ELF-1 (cell line): ENCODE measurements around the gene CNN3.

ENCODE experiments used
- DNase-seq: peaks from one replicate; pipeline ENCODE4 v3.0.0-alpha.2; 2016; ENCODE audit warnings: low read depth, low spot score

CNN3 gene

GRCh38 chr1:94922761-94923331 lies 4.1 kb downstream of the CNN3 start:
- DNase-seq, result no peak

GRCh38 chr1:94921977-94922376 lies 4.9 kb downstream of the CNN3 start:
- DNase-seq, result no peak

GRCh38 chr1:94920061-94920460 lies 6.8 kb downstream of the CNN3 start:
- peak; percentile 42 for DNase-seq

- DNase-seq, result no peak
Measured at GRCh38 chr1:94919241-94920030, 7.5 kb downstream of the CNN3 start.

- DNase-seq, result no peak
Measured at GRCh38 chr1:94917251-94917650, 9.7 kb downstream of the CNN3 start.

- no peak for DNase-seq
Measured at GRCh38 chr1:94912263-94913184, 14.4 kb downstream of the CNN3 start.

- DNase-seq, result peak; percentile 64
Measured at GRCh38 chr1:94909486-94909885, 17.4 kb downstream of the CNN3 start.

- DNase-seq, result no peak
Measured at GRCh38 chr1:94908965-94909364, 17.9 kb downstream of the CNN3 start.

GRCh38 chr1:94908190-94908589 lies 18.7 kb downstream of the CNN3 start:
- DNase-seq, result no peak

GRCh38 chr1:94907136-94907535 lies 19.8 kb downstream of the CNN3 start:
- DNase-seq, result no peak

- DNase-seq, result no peak
Measured at GRCh38 chr1:94906382-94906781, 20.5 kb downstream of the CNN3 start.

GRCh38 chr1:94905207-94905606 lies 21.7 kb downstream of the CNN3 start:
- DNase-seq, result no peak

- DNase-seq, result no peak
Measured at GRCh38 chr1:94903280-94904009, 23.5 kb downstream of the CNN3 start.

GRCh38 chr1:94901841-94902240 lies 25.1 kb downstream of the CNN3 start:
- DNase-seq, result no peak

- no peak for DNase-seq
Measured at GRCh38 chr1:94899756-94900155, 27.2 kb downstream of the CNN3 start.

GRCh38 chr1:94898491-94899385 lies 28.2 kb downstream of the CNN3 start:
- DNase-seq, result no peak

- no peak for DNase-seq
Measured at GRCh38 chr1:94895518-94895917, 31.4 kb downstream of the CNN3 start.

- DNase-seq, result no peak
Measured at GRCh38 chr1:94894630-94895029, 32.3 kb downstream of the CNN3 start.

- DNase-seq, result no peak
Measured at GRCh38 chr1:94892604-94893254, 34.2 kb downstream of the CNN3 start.

- no peak for DNase-seq
Measured at GRCh38 chr1:94888201-94888600, 38.7 kb downstream of the CNN3 start.
